Activated CD4-positive, alpha-beta memory T cell treated with anti-CD3 and anti-CD28 coated beads, Interleukin-2, amount 10 ng/mL, durations not matched to agents 7 days and 5 days (primary cell): ENCODE data around the gene EXOSC1. TPM values are rescaled to one million over a fixed set of nuclear protein-coding genes. Genes with fewer than 3 reads are reported as not detected.

Source experiments
- CTCF ChIA-PET: fragments of 350-600 bp; sonication (Branson Sonifier 250); formaldehyde crosslinking; loops from one replicate; lab custom pipeline; 2021; ENCODE audit warnings: antibody characterized with exemption, inconsistent platforms; lab: Charles Lee
- POLR2A ChIA-PET: fragments of 350-600 bp; sonication (Branson Sonifier 250); formaldehyde crosslinking; loops from one replicate; lab custom pipeline; 2021; ENCODE audit warnings: antibody characterized with exemption; lab: Charles Lee
- DNase-seq: peaks from one replicate; pipeline ENCODE4 v3.0.0-alpha.2; 2020
- H3K27ac Mint-ChIP-seq: one replicate; pipeline ENCODE4 v1.8.0; 2021; ENCODE audit warnings: mild to moderate bottlenecking, mixed read lengths
- H3K27me3 Mint-ChIP-seq: one replicate; pipeline ENCODE4 v1.8.0; 2021; ENCODE audit warnings: mixed read lengths
- H3K36me3 Mint-ChIP-seq: one replicate; pipeline ENCODE4 v1.8.0; 2021; ENCODE audit warnings: low read depth, mixed read lengths
- H3K4me1 Mint-ChIP-seq: one replicate; pipeline ENCODE4 v1.8.0; 2021; ENCODE audit warnings: mixed read lengths
- H3K4me3 Mint-ChIP-seq: one replicate; pipeline ENCODE4 v1.8.0; 2021; ENCODE audit warnings: mild to moderate bottlenecking, mixed read lengths
- H3K9me3 Mint-ChIP-seq: one replicate; pipeline ENCODE4 v1.8.0; 2021; ENCODE audit warnings: mixed read lengths
- total RNA-seq, 2 experiments: library from RNA; stranded (reverse); gene quantifications; one replicate each; pipeline ENCODE4 v1.2.3, GENCODE V29; 2021

EXOSC1 gene
- total RNA-seq, 2 experiments from 2014 or later, result 49.3 to 49.8 TPM

- no peaks in the 10 kb centered on the region for H3K36me3 Mint-ChIP-seq
- no peak overlapping the region for H3K27ac Mint-ChIP-seq
- no peak overlapping the region for H3K4me3 Mint-ChIP-seq
- no peaks in the 10 kb centered on the region for H3K27me3 Mint-ChIP-seq
- H3K9me3 Mint-ChIP-seq, result no peaks in the 10 kb centered on the region
- no peak for DNase-seq
- POLR2A ChIA-PET, result interaction anchor here (0.7 kb wide), 1 partner anchor 9 kb away, joined by 4 read pairs; no protein-coding TSS in a partner anchor
- peaks cover 38% of the 10 kb centered on the region for H3K4me1 Mint-ChIP-seq
- CTCF ChIA-PET, result interaction anchor here (1.5 to 7.0 kb wide), 2 partner anchors 9 to 14 kb away, joined by 4 to 68 read pairs; no protein-coding TSS in a partner anchor
Measured at GRCh38 chr10:97404044-97404443, 41.8 kb downstream of the EXOSC1 start.

GRCh38 chr10:97401455-97401919 is 44.3 kb downstream of the EXOSC1 start:
- no peak for DNase-seq
- Mint-ChIP-seq H3K27me3 (no peaks in the 10 kb centered on the region), H3K4me1 (peaks cover 20% of the 10 kb centered on the region), H3K9me3 (no peaks in the 10 kb centered on the region), H3K27ac (peak overlapping the region; percentile 92), H3K4me3 (peak overlapping the region; percentile 93), H3K36me3 (no peaks in the 10 kb centered on the region)
- ChIA-PET CTCF (interaction anchor here (0.8 to 7.0 kb wide), 16 partner anchors 10 to 335 kb away, joined by 3 to 68 read pairs (median 5); partner anchors contain the start of genes UBTD1 and ZFYVE27), POLR2A (interaction anchor here (0.8 to 3.6 kb wide), 21 partner anchors 9 to 123 kb away, joined by 3 to 30 read pairs (median 4); partner anchors contain the start of genes FRAT1 and UBTD1)

GRCh38 chr10:97400665-97401454 is 44.9 kb downstream of the EXOSC1 start, which contains the start of gene RRP12:
RRP12 (minus strand) TSS chr10:97401340; CDS start chr10:97401231, 109 bp downstream.
- H3K9me3 Mint-ChIP-seq, result no peaks in the 10 kb centered on the region
- DNase-seq, result peak; percentile 88
- ChIA-PET CTCF (interaction anchor here (0.8 to 7.0 kb wide), 17 partner anchors 9 to 336 kb away, joined by 3 to 68 read pairs (median 5); partner anchors contain the start of genes UBTD1 and ZFYVE27), POLR2A (interaction anchor here (0.7 to 3.6 kb wide), 26 partner anchors 8 to 122 kb away, joined by 3 to 30 read pairs (median 4); partner anchors contain the start of genes FRAT1 and UBTD1)
- peaks cover 20% of the 10 kb centered on the region for H3K4me1 Mint-ChIP-seq
- H3K27ac Mint-ChIP-seq, result peak within 1 kb of the TSS; percentile 92
- peak within 1 kb of the TSS; percentile 93 for H3K4me3 Mint-ChIP-seq
- H3K27me3 Mint-ChIP-seq, result no peaks in the 10 kb centered on the region
- peaks cover 6% of the 10 kb centered on the region for H3K36me3 Mint-ChIP-seq

- Mint-ChIP-seq H3K4me1 (peaks cover 20% of the 10 kb centered on the region), H3K27me3 (no peaks in the 10 kb centered on the region), H3K27ac (peak overlapping the region; percentile 92), H3K36me3 (peaks cover 7% of the 10 kb centered on the region), H3K9me3 (no peaks in the 10 kb centered on the region), H3K4me3 (peak overlapping the region; percentile 93)
- ChIA-PET CTCF (interaction anchor here (0.8 to 7.0 kb wide), 10 partner anchors 13 to 337 kb away, joined by 3 to 68 read pairs (median 5); partner anchors contain the start of gene ZFYVE27), POLR2A (interaction anchor here (0.7 to 3.6 kb wide), 13 partner anchors 11 to 86 kb away, joined by 3 to 30 read pairs (median 4); partner anchors contain the start of gene FRAT1)
- DNase-seq, result peak; percentile 67
Measured at GRCh38 chr10:97399843-97400545, 45.8 kb downstream of the EXOSC1 start.

DNA sequence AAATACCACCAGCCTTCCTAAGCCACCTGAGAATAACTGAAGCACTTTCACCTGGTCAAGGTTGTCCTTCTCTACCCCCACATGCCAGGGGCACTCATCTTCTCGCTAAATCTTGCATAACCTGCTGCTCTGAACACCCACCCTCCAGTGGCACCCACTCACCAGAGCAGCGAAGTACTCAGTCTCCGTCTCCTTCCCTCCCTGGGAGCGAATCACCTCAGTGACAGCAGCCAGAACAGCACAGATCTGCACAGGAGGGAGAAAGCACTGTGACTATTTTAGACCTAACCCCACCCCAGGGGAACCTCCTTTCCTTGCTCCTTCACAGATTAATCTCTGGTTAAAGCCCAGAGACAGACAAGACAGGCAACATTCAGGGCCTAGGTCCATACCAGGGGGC is 49.8 kb downstream of the EXOSC1 start:
- Mint-ChIP-seq H3K36me3 (peaks cover 13% of the 10 kb centered on the region), H3K4me1 (peaks cover 17% of the 10 kb centered on the region), H3K27ac (no peak overlapping the region), H3K4me3 (no peak overlapping the region), H3K27me3 (no peaks in the 10 kb centered on the region), H3K9me3 (no peaks in the 10 kb centered on the region)
- POLR2A ChIA-PET, result no interaction called here
- DNase-seq, result no peak
- CTCF ChIA-PET, result no interaction called here

GRCh38 chr10:97393034-97393573 is 52.7 kb downstream of the EXOSC1 start:
- ChIA-PET POLR2A (interaction anchor here (0.6 to 1.4 kb wide), 2 partner anchors 8 to 32 kb away, joined by 3 read pairs; partner anchors contain the start of gene RRP12), CTCF (no interaction called here)
- peak overlapping the region; percentile 27 for H3K27ac Mint-ChIP-seq
- H3K9me3 Mint-ChIP-seq, result no peaks in the 10 kb centered on the region
- H3K4me1 Mint-ChIP-seq, result peaks cover 4% of the 10 kb centered on the region
- no peaks in the 10 kb centered on the region for H3K27me3 Mint-ChIP-seq
- H3K36me3 Mint-ChIP-seq, result peaks cover 16% of the 10 kb centered on the region
- no peak for DNase-seq
- H3K4me3 Mint-ChIP-seq, result no peak overlapping the region

DNA sequence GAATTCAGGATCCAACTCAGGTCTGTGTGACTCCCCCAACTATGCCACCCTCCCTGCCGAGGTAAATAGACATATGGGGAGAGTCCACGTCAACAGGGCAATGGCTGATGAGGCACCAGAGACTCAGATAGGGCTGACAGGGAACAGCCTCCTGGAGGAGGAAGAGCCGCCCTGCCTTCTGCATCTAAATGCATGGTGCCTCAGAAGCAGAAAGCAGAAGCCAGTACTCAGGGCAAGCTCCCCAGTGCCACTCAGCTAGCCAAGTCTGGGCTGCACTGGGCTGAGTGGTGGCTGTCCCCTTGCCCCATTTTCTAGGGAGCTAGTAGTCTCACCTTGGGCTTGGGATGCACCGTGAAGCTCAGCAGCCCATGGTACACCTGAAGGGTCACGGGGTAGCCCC is 55.7 kb downstream of the EXOSC1 start:
- peaks cover 9% of the 10 kb centered on the region for H3K36me3 Mint-ChIP-seq
- POLR2A ChIA-PET, result no interaction called here
- CTCF ChIA-PET, result no interaction called here

DNA sequence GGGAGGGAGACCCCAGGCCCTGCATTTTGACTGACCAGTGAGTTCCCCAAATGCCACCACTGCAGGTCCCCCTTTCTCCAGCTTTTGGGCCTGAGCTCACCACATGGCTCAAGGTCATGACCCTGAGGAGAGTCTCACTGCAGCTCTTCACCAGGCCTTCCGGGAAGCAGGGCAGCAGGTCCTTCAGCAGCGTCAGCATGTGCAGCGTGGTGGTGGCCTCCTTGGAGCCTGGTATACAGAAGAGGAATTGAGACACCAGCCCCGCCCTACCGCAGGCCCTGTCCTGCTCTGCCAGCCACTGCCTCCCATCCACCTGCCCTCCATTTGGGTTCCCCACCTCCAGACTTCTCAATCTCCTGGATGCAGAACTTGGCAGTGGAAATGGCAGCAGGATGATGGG is 57.7 kb downstream of the EXOSC1 start:
- Mint-ChIP-seq H3K9me3 (no peaks in the 10 kb centered on the region), H3K27me3 (no peaks in the 10 kb centered on the region), H3K4me1 (peaks cover 2% of the 10 kb centered on the region), H3K4me3 (no peak overlapping the region), H3K36me3 (peaks cover 6% of the 10 kb centered on the region), H3K27ac (no peak overlapping the region)
- CTCF ChIA-PET, result no interaction called here
- DNase-seq, result no peak
- POLR2A ChIA-PET, result no interaction called here

More for the DNA sequence above, 55.7 kb downstream of the EXOSC1 start:
- Mint-ChIP-seq H3K27ac (no peak overlapping the region), H3K9me3 (no peaks in the 10 kb centered on the region), H3K27me3 (no peaks in the 10 kb centered on the region), H3K4me1 (peaks cover 4% of the 10 kb centered on the region), H3K4me3 (no peak overlapping the region)
- DNase-seq, result no peak

Other genes starting within 250 kb of the EXOSC1 start
- gene ARHGAP19, start 153.4 kb downstream of the EXOSC1 start, total RNA-seq, result 10 to 100 TPM; 47.0 to 54.4 TPM
- gene FRAT1, start 126.7 kb downstream of the EXOSC1 start, total RNA-seq, result 1 to 10 TPM; 6.9 to 7.6 TPM
- 10 to 100 TPM; 11.1 to 11.5 TPM for gene FRAT2, start 111.3 kb downstream of the EXOSC1 start, total RNA-seq
- gene RRP12, start 44.7 kb downstream of the EXOSC1 start, total RNA-seq, result 10 to 100 TPM; 16.2 to 18.1 TPM
- 100 to 1,000 TPM; 509 to 514 TPM for gene PGAM1, start 19.8 kb downstream of the EXOSC1 start, total RNA-seq
- gene ZDHHC16, start 169 bp upstream of the EXOSC1 start, total RNA-seq, result 10 to 100 TPM; 33.9 to 35.7 TPM
- gene MMS19, start 52.4 kb upstream of the EXOSC1 start, total RNA-seq, result 10 to 100 TPM; 60.6 to 66.3 TPM
- 1 to 10 TPM; 1.4 to 1.6 TPM for gene UBTD1, start 52.9 kb upstream of the EXOSC1 start, total RNA-seq
- gene ANKRD2, start 126.8 kb upstream of the EXOSC1 start, total RNA-seq, result under 1 TPM in 1 of 2 experiments, not detected in 1; 0.15 TPM
- gene HOGA1, start 138.4 kb upstream of the EXOSC1 start, total RNA-seq, result not detected
- not detected for gene C10orf62, start 143.7 kb upstream of the EXOSC1 start, total RNA-seq
- 1 to 10 TPM; 2.6 to 4.3 TPM for gene MORN4, start 187.5 kb upstream of the EXOSC1 start, total RNA-seq
- 10 to 100 TPM; 13.3 TPM for gene PI4K2A, start 194.7 kb upstream of the EXOSC1 start, total RNA-seq
- 1 to 10 TPM; 1.8 to 1.9 TPM for gene AVPI1, start 241.2 kb upstream of the EXOSC1 start, total RNA-seq